HEK293T (cell line): Measurements from ENCODE around the gene RANGAP1.

Experiments
- CTCF ChIA-PET: fragments of 350-600 bp; formaldehyde crosslinking; extraction: SDS; loops from one replicate; lab custom pipeline; 2021; ENCODE audit warnings: antibody characterized with exemption, inconsistent platforms; lab: Yijun Ruan, JAX
- POLR2A ChIA-PET: fragments of 350-600 bp; formaldehyde crosslinking; extraction: SDS; loops from one replicate; lab custom pipeline; 2020; ENCODE audit warnings: antibody characterized with exemption, inconsistent platforms; lab: Yijun Ruan, JAX
- DNase-seq: peaks from one replicate; pipeline ENCODE4 v3.0.0; 2012; ENCODE audit warnings: mixed read lengths; ENCODE audit errors: extremely low spot score
- ARNT ChIP-seq: fragments of 450-650 bp; IDR thresholded peaks from 2 replicates; pipeline ENCODE4 v1.6.1; 2017; ENCODE audit warnings: mild to moderate bottlenecking
- BHLHE40 ChIP-seq: fragments of 450-650 bp; IDR thresholded peaks from 2 replicates; pipeline ENCODE4 v1.6.1; 2016; ENCODE audit warnings: mild to moderate bottlenecking, moderate library complexity, borderline replicate concordance
- CTBP1 ChIP-seq: fragments of 450-650 bp; IDR thresholded peaks from 2 replicates; pipeline ENCODE4 v1.6.1; 2016; ENCODE audit warnings: borderline replicate concordance
- ELF4 ChIP-seq: fragments of 450-650 bp; IDR thresholded peaks from 2 replicates; pipeline ENCODE4 v1.6.1; 2017; ENCODE audit warnings: antibody characterized with exemption
- FOXA1 ChIP-seq: fragments of 450-650 bp; IDR thresholded peaks from 2 replicates; pipeline ENCODE4 v1.6.1; 2016; ENCODE audit warnings: mild to moderate bottlenecking
- FOXK2 ChIP-seq: fragments of 450-650 bp; IDR thresholded peaks from 2 replicates; pipeline ENCODE4 v1.6.1; 2016; ENCODE audit warnings: mild to moderate bottlenecking
- FOXM1 ChIP-seq: fragments of 450-650 bp; IDR thresholded peaks from 2 replicates; pipeline ENCODE4 v1.6.1; 2017; ENCODE audit warnings: mild to moderate bottlenecking, borderline replicate concordance
- HDGF ChIP-seq: fragments of 450-650 bp; IDR thresholded peaks from 2 replicates; pipeline ENCODE4 v1.6.1; 2017; ENCODE audit warnings: antibody characterized with exemption, borderline replicate concordance
- L3MBTL2 ChIP-seq: fragments of 450-650 bp; conservative IDR thresholded peaks from 2 replicates; pipeline ENCODE4 v1.6.1; 2016; ENCODE audit warnings: mild to moderate bottlenecking
- LEF1 ChIP-seq: fragments of 450-650 bp; IDR thresholded peaks from 2 replicates; pipeline ENCODE4 v1.6.1; 2017; ENCODE audit warnings: mild to moderate bottlenecking, borderline replicate concordance
- NFRKB ChIP-seq: fragments of 450-650 bp; IDR thresholded peaks from 2 replicates; pipeline ENCODE4 v1.6.1; 2016; ENCODE audit warnings: mild to moderate bottlenecking, moderate library complexity
- SP1 ChIP-seq: fragments of 450-650 bp; IDR thresholded peaks from 2 replicates; pipeline ENCODE4 v1.6.1; 2017
- SUZ12 ChIP-seq: fragments of 450-650 bp; IDR thresholded peaks from 2 replicates; pipeline ENCODE4 v1.6.1; 2016; ENCODE audit warnings: mild to moderate bottlenecking
- TARDBP ChIP-seq: fragments of 450-650 bp; IDR thresholded peaks from 2 replicates; pipeline ENCODE4 v1.6.1; 2016
- ZNF384 ChIP-seq: fragments of 450-650 bp; IDR thresholded peaks from 2 replicates; pipeline ENCODE4 v1.6.1; 2016
- TF ChIP-seq, protein P1 (sequence below): fragments of 450-650 bp; IDR thresholded peaks from 2 replicates; pipeline ENCODE4 v1.6.1; 2016

Gene RANGAP1

GRCh38 chr22:41308054-41308453 is 22.1 kb upstream of the RANGAP1 start:
- no peak for DNase-seq
- POLR2A ChIA-PET, result interaction anchor here (1.2 to 1.6 kb wide), 2 partner anchors 22 to 74 kb away, joined by 3 to 7 read pairs; partner anchors contain the start of genes RANGAP1 and TEF
- CTCF ChIA-PET, result no interaction called here
- TF ChIP-seq, protein P1, sequence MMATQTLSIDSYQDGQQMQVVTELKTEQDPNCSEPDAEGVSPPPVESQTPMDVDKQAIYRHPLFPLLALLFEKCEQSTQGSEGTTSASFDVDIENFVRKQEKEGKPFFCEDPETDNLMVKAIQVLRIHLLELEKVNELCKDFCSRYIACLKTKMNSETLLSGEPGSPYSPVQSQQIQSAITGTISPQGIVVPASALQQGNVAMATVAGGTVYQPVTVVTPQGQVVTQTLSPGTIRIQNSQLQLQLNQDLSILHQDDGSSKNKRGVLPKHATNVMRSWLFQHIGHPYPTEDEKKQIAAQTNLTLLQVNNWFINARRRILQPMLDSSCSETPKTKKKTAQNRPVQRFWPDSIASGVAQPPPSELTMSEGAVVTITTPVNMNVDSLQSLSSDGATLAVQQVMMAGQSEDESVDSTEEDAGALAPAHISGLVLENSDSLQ, result no peak
- TF ChIP-seq TARDBP (no peak), ELF4 (no peak), FOXM1 (no peak), FOXK2 (no peak), ZNF384 (no peak), HDGF (no peak)

- TF ChIP-seq CTBP1 (no peak), ARNT (no peak), ELF4 (no peak), ZNF384 (no peak), TARDBP (no peak), BHLHE40 (no peak), NFRKB (no peak), SP1 (no peak), HDGF (no peak), FOXK2 (no peak), FOXA1 (no peak)
- TF ChIP-seq, protein P1, result no peak
- DNase-seq, result no peak
- POLR2A ChIA-PET, result no interaction called here
- CTCF ChIA-PET, result no interaction called here
These were observed 19.7 kb upstream of the RANGAP1 start for GRCh38 chr22:41305646-41306045.

GRCh38 chr22:41302811-41303210 is 16.8 kb upstream of the RANGAP1 start:
- ChIA-PET CTCF (no interaction called here), POLR2A (interaction anchor here (1.9 to 2.5 kb wide), 2 partner anchors 17 to 78 kb away, joined by 8 to 19 read pairs; partner anchors contain the start of genes RANGAP1 and TEF)
- no peak for DNase-seq
- TF ChIP-seq TARDBP, result no peak
- TF ChIP-seq BHLHE40, result no peak
- no peak for TF ChIP-seq FOXK2
- no peak for TF ChIP-seq LEF1
- TF ChIP-seq ELF4, result no peak
- no peak for TF ChIP-seq FOXA1
- no peak for TF ChIP-seq FOXM1
- TF ChIP-seq SUZ12, result no peak
- TF ChIP-seq NFRKB, result no peak
- no peak for TF ChIP-seq CTBP1
- TF ChIP-seq HDGF, result no peak
- TF ChIP-seq ZNF384, result no peak
- TF ChIP-seq, protein P1, result no peak
- no peak for TF ChIP-seq SP1
- TF ChIP-seq L3MBTL2, result no peak
- TF ChIP-seq ARNT, result no peak

DNA sequence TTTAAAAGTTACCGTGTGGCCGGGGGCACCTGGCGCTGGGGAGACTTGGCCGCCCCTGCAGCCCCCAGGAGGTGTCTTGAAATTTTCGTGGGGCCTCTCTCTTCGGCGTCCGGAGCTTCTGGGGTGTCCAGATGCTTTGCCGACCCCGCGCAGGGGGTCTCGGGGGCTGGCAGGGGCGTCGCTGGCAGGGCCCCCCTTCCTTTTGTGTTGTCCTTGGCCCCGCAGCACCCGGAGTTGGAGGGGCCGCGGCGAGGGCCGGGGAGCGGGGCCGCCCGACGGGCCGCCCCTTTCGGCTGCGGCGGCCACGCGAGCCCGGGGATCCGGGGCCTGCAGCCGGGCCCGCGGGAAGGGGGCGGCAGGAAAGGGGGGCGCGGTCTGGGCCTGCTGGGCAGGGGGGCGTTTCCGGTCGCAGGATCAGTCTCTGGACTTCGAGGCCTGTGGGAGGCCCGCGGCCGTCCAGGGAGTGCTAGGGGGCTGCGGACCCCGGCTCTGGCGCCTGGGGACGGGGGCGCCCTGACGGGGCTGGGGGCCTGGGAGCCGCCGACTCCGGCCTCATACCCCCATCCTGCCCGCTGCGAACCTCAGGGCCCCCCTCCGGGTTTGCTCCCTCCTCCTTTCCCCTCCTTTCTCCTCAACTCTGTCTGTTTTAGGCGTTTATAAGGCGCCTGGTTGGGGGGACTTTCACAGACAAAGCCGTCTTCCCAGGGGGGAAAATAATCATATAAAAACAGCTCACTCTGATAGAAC is 16.2 kb upstream of the RANGAP1 start:
- ChIA-PET CTCF (no interaction called here), POLR2A (interaction anchor here (1.8 to 2.5 kb wide), 4 partner anchors 14 to 79 kb away, joined by 8 to 19 read pairs (median 10); partner anchors contain the start of genes RANGAP1 and TEF)
- TF ChIP-seq, protein P1, result no peak
- TF ChIP-seq BHLHE40 (no peak), ELF4 (no peak), FOXK2 (no peak), TARDBP (no peak), HDGF (no peak), FOXA1 (no peak), ARNT (no peak), ZNF384 (no peak), SUZ12 (no peak), L3MBTL2 (no peak), CTBP1 (no peak), SP1 (no peak), FOXM1 (no peak), LEF1 (no peak), NFRKB (no peak)
- DNase-seq, result peak; percentile 22

- peak; percentile 91 for DNase-seq
- ChIA-PET CTCF (no interaction called here), POLR2A (interaction anchor here (0.7 to 2.5 kb wide), 6 partner anchors 8 to 381 kb away, joined by 3 to 19 read pairs (median 6); partner anchors contain the start of genes ACO2, PHF5A, RANGAP1 and TEF)
- TF ChIP-seq CTBP1, result no peak
- TF ChIP-seq SP1, result no peak
- no peak for TF ChIP-seq FOXK2
- no peak for TF ChIP-seq L3MBTL2
- TF ChIP-seq, protein P1, result no peak
- TF ChIP-seq ELF4, result no peak
- TF ChIP-seq TARDBP, result no peak
- TF ChIP-seq ZNF384, result no peak
- TF ChIP-seq NFRKB, result no peak
- TF ChIP-seq SUZ12, result no peak
- no peak; the same call in 1 of the 2 replicates for TF ChIP-seq FOXM1
These were observed 15.4 kb upstream of the RANGAP1 start, which contains the start of gene ZC3H7B for GRCh38 chr22:41301085-41302020. Gene ZC3H7B (plus strand): TSS chr22:41301525. CDS start chr22:41320661, 19,136 bp downstream.
